Mammary epithelial cell (primary cell): ENCODE results near the gene YWHAB.

Experiments used
- CTCF ChIP-seq, 2 donors: IDR thresholded peaks in 1 of 2; conservative IDR thresholded peaks in 1 of 2; 2 replicates each; pipeline ENCODE4 v1.5.1; 2011 to 2012; ENCODE audit warnings: inconsistent platforms in 2 of 2, low read length in 2 of 2, mild to moderate bottlenecking in 2 of 2, control low read depth in 1 of 2, low read depth in 1 of 2; ENCODE audit not compliant: insufficient read depth in 1 of 2; ENCODE audit errors: extremely low read depth in 1 of 2
- EZH2 ChIP-seq: IDR thresholded peaks from 2 replicates; pipeline ENCODE4 v1.6.1; 2012; ENCODE audit warnings: low read length, inconsistent platforms, borderline replicate concordance

- TF ChIP-seq CTCF (conservative IDR thresholded peaks at IDR 0.05 in 1 of 2, IDR thresholded peaks at IDR 0.05 in 1 of 2; ENCODE audit: extremely low read depth in 1 of 2, insufficient read depth in 1 of 2, low read depth in 1 of 2, low read length in 2 of 2) = no peak
- no peak for TF ChIP-seq EZH2
Observed at GRCh38 chr20:44858606-44859360, 26.7 kb upstream of the YWHAB start.
